DOHH2 (cell line): ENCODE measurements around the gene PDGFB.

ENCODE experiments used
- H3F3A ChIP-seq: fragments of 200-600 bp; sonication (generic), shearing (Covaris generic); 2 replicates; pipeline ENCODE4 v1.6.0; 2016; ENCODE audit warnings: antibody characterized with exemption, mild to moderate bottlenecking; ENCODE audit not compliant: control insufficient read depth, insufficient read depth
- H3K27ac ChIP-seq: fragments of 200-600 bp; sonication (generic); 2 replicates; pipeline ENCODE4 v1.5.1; 2014; ENCODE audit warnings: low read depth, mild to moderate bottlenecking, low read length, moderate library complexity
- H3K27me3 ChIP-seq: fragments of 200-600 bp; sonication (generic); 2 replicates; pipeline ENCODE4 v1.6.1; 2014; ENCODE audit warnings: mild to moderate bottlenecking, low read length, mixed read lengths; ENCODE audit not compliant: control insufficient read depth
- H3K36me3 ChIP-seq: fragments of 200-600 bp; sonication (generic); 2 replicates; pipeline ENCODE4 v1.6.1; 2014; ENCODE audit warnings: mild to moderate bottlenecking, low read length, moderate library complexity, mixed read lengths; ENCODE audit not compliant: control insufficient read depth
- H3K4me1 ChIP-seq: fragments of 200-600 bp; sonication (generic); 2 replicates; pipeline ENCODE4 v1.6.1; 2014; ENCODE audit warnings: mild to moderate bottlenecking, low read length, mixed read lengths; ENCODE audit not compliant: control insufficient read depth
- H3K4me2 ChIP-seq: fragments of 200-600 bp; sonication (generic); 2 replicates; pipeline ENCODE4 v1.6.0; 2014; ENCODE audit warnings: mild to moderate bottlenecking, low read length, moderate library complexity
- H3K4me3 ChIP-seq: fragments of 200-600 bp; sonication (generic); 2 replicates; pipeline ENCODE4 v1.5.1; 2014; ENCODE audit warnings: mild to moderate bottlenecking, low read length, mixed read lengths
- H3K79me2 ChIP-seq: fragments of 200-600 bp; sonication (generic); 2 replicates; pipeline ENCODE4 v1.6.1; 2014; ENCODE audit warnings: mild to moderate bottlenecking, low read length, mixed read lengths; ENCODE audit not compliant: control insufficient read depth
- H3K9me2 ChIP-seq: fragments of 200-600 bp; sonication (generic); replicated peaks from 2 replicates; pipeline ENCODE4 v1.6.1; 2014; ENCODE audit warnings: mild to moderate bottlenecking, low read length, mixed read lengths; ENCODE audit not compliant: control insufficient read depth
- H3K9me3 ChIP-seq: fragments of 200-600 bp; sonication (generic); 2 replicates; pipeline ENCODE4 v1.6.1; 2014; ENCODE audit warnings: antibody characterized with exemption, low read length, mixed read lengths; ENCODE audit not compliant: control insufficient read depth, insufficient read depth
- H4K20me1 ChIP-seq: fragments of 200-600 bp; sonication (generic); 2 replicates; pipeline ENCODE4 v1.6.0; 2014; ENCODE audit warnings: low read depth, mild to moderate bottlenecking, antibody characterized with exemption, low read length, moderate library complexity; ENCODE audit not compliant: control insufficient read depth, insufficient read depth
- EZH2phosphoT487 ChIP-seq: fragments of 200-600 bp; sonication (generic); IDR thresholded peaks from 2 replicates; pipeline ENCODE4 v1.6.1; 2017; ENCODE audit warnings: borderline replicate concordance, mild to moderate bottlenecking, antibody characterized with exemption, low read length, moderate library complexity, mixed read lengths
- TF ChIP-seq, protein P1 (sequence below): fragments of 200-600 bp; sonication (generic); IDR thresholded peaks from one replicate; pipeline ENCODE4 v1.5.1; 2014; ENCODE audit warnings: antibody characterized with exemption, mild to moderate bottlenecking, low read depth, low read length; ENCODE audit not compliant: poor library complexity, severe bottlenecking

Gene PDGFB

DNA sequence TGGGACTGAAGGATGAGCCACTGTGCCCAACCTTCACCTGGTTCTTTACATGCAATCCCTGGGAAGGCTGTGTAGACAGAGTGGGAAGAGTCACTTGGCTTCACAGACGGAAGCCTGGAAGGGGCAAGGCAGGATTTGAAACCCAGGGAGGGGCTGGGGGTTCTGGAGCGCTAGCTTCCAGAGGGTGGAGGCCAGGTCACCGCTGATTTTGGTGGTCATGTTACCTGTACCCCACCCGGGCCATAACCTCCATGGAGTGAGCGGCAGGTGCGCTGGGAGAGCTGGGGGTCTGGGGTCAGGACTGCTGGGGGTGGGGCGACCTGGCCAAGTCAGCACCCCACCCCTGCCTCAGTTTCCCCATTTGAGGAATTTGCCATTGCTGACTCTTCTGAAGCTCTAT lies 38.3 kb downstream of the PDGFB start:
- no peaks in the 10 kb centered on the region for H3K4me1 ChIP-seq
- no peaks in the 10 kb centered on the region for H3K9me3 ChIP-seq
- H3K9me2 ChIP-seq = no peaks in the 10 kb centered on the region
- H3K4me2 ChIP-seq = no peak overlapping the region
- H3K4me3 ChIP-seq = no peak overlapping the region
- TF ChIP-seq, protein P1, sequence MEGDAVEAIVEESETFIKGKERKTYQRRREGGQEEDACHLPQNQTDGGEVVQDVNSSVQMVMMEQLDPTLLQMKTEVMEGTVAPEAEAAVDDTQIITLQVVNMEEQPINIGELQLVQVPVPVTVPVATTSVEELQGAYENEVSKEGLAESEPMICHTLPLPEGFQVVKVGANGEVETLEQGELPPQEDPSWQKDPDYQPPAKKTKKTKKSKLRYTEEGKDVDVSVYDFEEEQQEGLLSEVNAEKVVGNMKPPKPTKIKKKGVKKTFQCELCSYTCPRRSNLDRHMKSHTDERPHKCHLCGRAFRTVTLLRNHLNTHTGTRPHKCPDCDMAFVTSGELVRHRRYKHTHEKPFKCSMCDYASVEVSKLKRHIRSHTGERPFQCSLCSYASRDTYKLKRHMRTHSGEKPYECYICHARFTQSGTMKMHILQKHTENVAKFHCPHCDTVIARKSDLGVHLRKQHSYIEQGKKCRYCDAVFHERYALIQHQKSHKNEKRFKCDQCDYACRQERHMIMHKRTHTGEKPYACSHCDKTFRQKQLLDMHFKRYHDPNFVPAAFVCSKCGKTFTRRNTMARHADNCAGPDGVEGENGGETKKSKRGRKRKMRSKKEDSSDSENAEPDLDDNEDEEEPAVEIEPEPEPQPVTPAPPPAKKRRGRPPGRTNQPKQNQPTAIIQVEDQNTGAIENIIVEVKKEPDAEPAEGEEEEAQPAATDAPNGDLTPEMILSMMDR = no peak
- TF ChIP-seq EZH2phosphoT487 = no peak
- H3K27ac ChIP-seq = no peak overlapping the region
- H3K36me3 ChIP-seq = no peaks in the 10 kb centered on the region
- no peaks in the 10 kb centered on the region for H3K27me3 ChIP-seq
- H3K79me2 ChIP-seq = no peaks in the 10 kb centered on the region
- no peaks in the 10 kb centered on the region for H4K20me1 ChIP-seq
- H3F3A ChIP-seq = no peaks in the 10 kb centered on the region

DNA sequence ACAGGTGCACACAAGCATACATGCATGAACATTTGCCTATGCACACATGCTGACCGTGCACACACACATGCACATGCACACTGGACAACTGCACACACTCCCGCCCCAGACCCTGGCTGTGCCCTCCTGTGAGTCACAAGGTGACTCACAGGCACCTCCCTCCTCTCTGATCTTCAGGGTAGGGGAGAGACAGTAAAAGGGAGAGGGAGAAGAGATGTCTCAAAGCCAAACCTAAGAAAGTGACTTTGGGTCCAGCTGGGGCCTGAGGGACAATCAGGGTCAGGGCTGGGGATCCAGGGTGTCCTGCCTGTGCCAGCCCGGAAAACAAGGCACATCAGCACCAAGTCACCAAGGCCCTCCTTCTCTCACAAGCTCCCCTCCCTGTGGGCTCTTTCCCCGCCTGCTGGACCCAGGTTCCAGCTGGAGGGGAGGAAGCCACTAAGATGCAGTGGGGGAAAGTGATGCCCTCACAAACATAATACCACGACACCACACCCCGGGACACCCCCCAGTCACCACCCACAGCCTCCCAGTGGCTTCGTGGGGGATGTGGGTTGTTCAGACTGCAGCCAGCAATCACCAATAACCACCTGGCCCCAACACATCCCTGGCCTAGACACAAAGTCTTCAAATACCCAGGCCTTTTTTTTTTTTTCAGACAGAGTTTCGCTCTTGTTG lies 39.3 kb downstream of the PDGFB start:
- no peak overlapping the region for H3K4me3 ChIP-seq
- no peaks in the 10 kb centered on the region for H4K20me1 ChIP-seq
- no peaks in the 10 kb centered on the region for H3F3A ChIP-seq
- H3K27me3 ChIP-seq = no peaks in the 10 kb centered on the region
- H3K79me2 ChIP-seq = no peaks in the 10 kb centered on the region
- H3K36me3 ChIP-seq = no peaks in the 10 kb centered on the region
- no peaks in the 10 kb centered on the region for H3K9me2 ChIP-seq
- no peaks in the 10 kb centered on the region for H3K4me1 ChIP-seq
- no peak overlapping the region for H3K27ac ChIP-seq
- H3K4me2 ChIP-seq = no peak overlapping the region
- TF ChIP-seq, protein P1 = no peak
- no peak for TF ChIP-seq EZH2phosphoT487
- H3K9me3 ChIP-seq = no peaks in the 10 kb centered on the region

DNA sequence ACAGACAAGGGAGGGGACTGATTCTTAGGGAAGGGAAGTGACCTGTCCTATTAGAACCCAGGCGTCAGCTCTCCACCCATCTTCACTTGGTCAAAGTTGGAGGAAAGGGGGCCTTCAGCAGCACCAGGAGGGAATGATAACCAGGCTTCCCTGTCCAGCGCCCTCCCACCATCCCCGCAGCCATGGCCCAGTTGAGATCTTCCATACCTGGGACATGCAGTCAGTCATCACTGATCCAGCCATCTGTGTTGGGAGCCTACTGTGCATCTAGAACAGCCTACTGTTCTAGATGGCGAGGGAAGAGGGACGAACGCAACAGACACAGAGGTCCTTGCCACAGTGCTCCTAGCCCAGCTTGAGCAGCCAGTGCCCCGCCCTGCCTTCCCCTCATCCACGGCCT lies 40.6 kb downstream of the PDGFB start:
- TF ChIP-seq, protein P1 = no peak
- no peak for TF ChIP-seq EZH2phosphoT487
- H3K27me3 ChIP-seq = no peaks in the 10 kb centered on the region

More for the DNA sequence above, 40.6 kb downstream of the PDGFB start:
- Histone ChIP-seq H3K27ac (no peak overlapping the region), H4K20me1 (no peaks in the 10 kb centered on the region), H3K4me1 (no peaks in the 10 kb centered on the region), H3K9me2 (no peaks in the 10 kb centered on the region), H3K4me3 (no peak overlapping the region), H3K79me2 (no peaks in the 10 kb centered on the region), H3K36me3 (no peaks in the 10 kb centered on the region), H3F3A (no peaks in the 10 kb centered on the region), H3K9me3 (no peaks in the 10 kb centered on the region), H3K4me2 (no peak overlapping the region)
